Gastroesophageal sphincter (tissue), 3 donors: ENCODE results near the gene OSTN.

Experiments
- CTCF ChIP-seq, 4 experiments: fragments of 200-600 bp in 2 of 4; fragments of 450-650 bp in 2 of 4; sonication (generic) in 1 of 4; IDR thresholded peaks; one replicate each; pipeline ENCODE4 v1.5.1; 2017 to 2019; ENCODE audit warnings: antibody characterized with exemption in 4 of 4, mild to moderate bottlenecking in 2 of 4, moderate library complexity in 2 of 4
- EP300 ChIP-seq: sonication (generic); formaldehyde crosslinking; IDR thresholded peaks from one replicate; pipeline ENCODE4 v1.6.1; 2017; ENCODE audit warnings: antibody characterized with exemption, mild to moderate bottlenecking
- POLR2A ChIP-seq, 2 donors: fragments of 450-650 bp; IDR thresholded peaks; one replicate each; pipeline ENCODE4 v1.6.1; 2017; ENCODE audit warnings: antibody characterized with exemption in 2 of 2, mild to moderate bottlenecking in 2 of 2, moderate library complexity in 1 of 2
- POLR2AphosphoS5 ChIP-seq: sonication (generic); formaldehyde crosslinking; IDR thresholded peaks from one replicate; pipeline ENCODE4 v1.6.1; 2017; ENCODE audit warnings: antibody characterized with exemption

- TF ChIP-seq CTCF (IDR thresholded peaks at IDR 0.05) (no peak), POLR2AphosphoS5 (no peak), POLR2A (IDR thresholded peaks at IDR 0.05) (no peak), EP300 (no peak)
Measured at GRCh38 chr3:191302451-191302850, 103.4 kb downstream of the OSTN start.
